Stimulated activated CD8-positive, alpha-beta memory T cell treated with anti-CD3 and anti-CD28 coated beads, Interleukin-15, amount 100 ng/mL, for 24 hours (primary cell): Measurements from ENCODE around the gene CCL25.
"Not testable (repeated sequence)": the region's sequence is repeated elsewhere in the genome, so short reads cannot be mapped to it uniquely, and the experiment has no call there.

ENCODE experiments used
- DNase-seq: peaks from one replicate; pipeline ENCODE4 v3.0.0-alpha.2; 2020; ENCODE audit warnings: low read depth

The CCL25 gene

GRCh38 chr19:8085598-8086408 lies 33.2 kb downstream of the CCL25 start:
- no peak for DNase-seq

- DNase-seq, result no peak
Observed at GRCh38 chr19:8086849-8087248, 34.3 kb downstream of the CCL25 start.

- DNase-seq, result no peak
Observed at GRCh38 chr19:8087876-8088275, 35.3 kb downstream of the CCL25 start.

GRCh38 chr19:8088752-8089663 lies 36.4 kb downstream of the CCL25 start:
- no peak for DNase-seq

- no peak for DNase-seq
Observed at GRCh38 chr19:8089664-8090601, 37.4 kb downstream of the CCL25 start.

- DNase-seq, result no peak
Observed at GRCh38 chr19:8090950-8091349, 38.4 kb downstream of the CCL25 start.

- DNase-seq, result no peak
Observed at GRCh38 chr19:8093740-8094139, 41.2 kb downstream of the CCL25 start.

- DNase-seq, result no peak
Observed at GRCh38 chr19:8094336-8094735, 41.8 kb downstream of the CCL25 start.

GRCh38 chr19:8095354-8095886 lies 42.9 kb downstream of the CCL25 start:
- no peak for DNase-seq

GRCh38 chr19:8096071-8096470 lies 43.5 kb downstream of the CCL25 start:
- no peak for DNase-seq

GRCh38 chr19:8097198-8097597 lies 44.6 kb downstream of the CCL25 start:
- DNase-seq, result no peak

GRCh38 chr19:8097681-8098567 lies 45.4 kb downstream of the CCL25 start:
- no peak for DNase-seq

GRCh38 chr19:8101311-8101710 lies 48.8 kb downstream of the CCL25 start:
- DNase-seq, result no peak

GRCh38 chr19:8101910-8102309 lies 49.4 kb downstream of the CCL25 start:
- DNase-seq, result not testable (repeated sequence)

- no peak for DNase-seq
Observed at GRCh38 chr19:8105471-8105870, 52.9 kb downstream of the CCL25 start.

GRCh38 chr19:8107301-8107903 lies 54.8 kb downstream of the CCL25 start:
- no peak for DNase-seq

- DNase-seq, result no peak
Observed at GRCh38 chr19:8108560-8109445, 56.2 kb downstream of the CCL25 start.

- no peak for DNase-seq
Observed at GRCh38 chr19:8109455-8109854, 56.9 kb downstream of the CCL25 start.
